Astrocyte of the hippocampus (primary cell): ENCODE results near the gene NCK2.
A peak's percentile ranks its signal among the peaks of the same experiment; 100 is the strongest.

Source experiments
- DNase-seq: peaks from one replicate; pipeline ENCODE4 v3.0.0; 2011; ENCODE audit warnings: low read depth, low spot score

The NCK2 gene

DNA sequence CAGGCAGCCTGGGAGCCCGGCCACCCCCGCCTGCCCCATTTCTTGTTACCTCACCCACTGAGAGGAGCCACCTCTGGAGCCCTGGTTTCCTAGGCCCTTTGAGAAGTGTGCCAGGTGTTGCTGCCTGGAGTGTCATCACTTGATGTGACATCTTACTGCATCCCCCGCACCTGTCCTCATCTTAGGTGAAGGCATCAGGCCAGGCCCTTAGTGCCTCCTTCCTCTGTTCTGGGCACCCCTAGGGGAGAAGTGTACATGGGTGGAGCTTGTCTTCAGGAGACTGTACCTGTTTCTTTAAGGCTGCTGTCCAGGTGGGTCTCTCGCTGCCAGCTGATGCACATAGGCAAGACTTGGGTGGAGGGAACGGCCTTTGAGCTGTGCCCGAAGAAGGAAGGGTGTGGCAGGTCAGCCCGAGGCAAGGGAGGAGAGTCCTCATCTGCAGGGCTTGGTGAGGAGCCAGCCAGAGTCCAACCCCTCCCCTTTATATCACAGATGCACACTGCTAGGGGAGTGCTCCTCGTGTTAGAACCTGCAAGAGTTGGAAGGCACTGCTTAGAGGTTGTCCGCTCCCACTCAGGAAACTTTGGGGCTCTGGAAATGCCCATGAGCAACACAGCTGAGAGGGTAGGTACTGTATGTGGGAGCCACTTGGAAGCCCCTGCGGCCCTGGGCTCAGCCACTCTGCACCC, 45.9 kb downstream of the NCK2 start:
- DNase-seq = no peak

DNA sequence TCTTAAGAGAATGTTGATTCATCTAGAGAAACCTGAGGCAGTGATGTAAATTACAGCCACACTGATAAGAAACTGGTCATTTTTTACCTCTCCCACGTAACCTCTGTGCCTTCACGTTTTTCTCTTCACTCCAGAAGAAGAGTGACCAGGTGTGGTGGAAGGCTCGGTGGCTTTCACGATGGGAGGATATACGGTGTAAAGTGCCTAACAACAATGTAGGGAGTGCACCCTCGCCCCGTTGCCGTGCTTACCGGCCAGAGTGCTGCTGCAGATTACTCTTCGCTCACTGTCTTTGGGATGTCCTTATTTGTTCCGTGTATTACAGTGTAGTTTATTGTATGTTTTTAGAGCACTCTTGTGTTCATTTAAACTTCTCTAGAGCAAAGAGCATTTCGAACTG, 46.5 kb downstream of the NCK2 start:
- no peak for DNase-seq

DNA sequence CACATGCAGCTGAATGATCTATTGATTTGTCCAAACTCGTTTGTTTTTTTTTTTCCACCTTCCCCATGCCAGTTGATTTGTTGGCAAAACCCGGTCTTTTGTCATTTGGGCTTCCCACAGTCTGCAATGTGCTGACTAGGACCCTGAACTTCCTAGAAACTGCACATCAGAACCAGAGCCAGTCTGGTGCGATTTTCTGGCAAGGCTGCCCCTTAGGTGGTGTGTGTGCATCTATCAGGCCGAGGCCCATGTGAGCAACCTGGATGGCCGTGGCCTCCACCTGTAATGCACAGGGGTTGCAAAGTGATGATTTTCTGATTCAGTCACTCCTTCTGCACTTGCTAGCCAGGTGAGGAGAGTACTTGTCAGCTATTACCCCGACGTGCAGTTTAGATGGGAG, 47.8 kb downstream of the NCK2 start:
- DNase-seq = no peak

DNA sequence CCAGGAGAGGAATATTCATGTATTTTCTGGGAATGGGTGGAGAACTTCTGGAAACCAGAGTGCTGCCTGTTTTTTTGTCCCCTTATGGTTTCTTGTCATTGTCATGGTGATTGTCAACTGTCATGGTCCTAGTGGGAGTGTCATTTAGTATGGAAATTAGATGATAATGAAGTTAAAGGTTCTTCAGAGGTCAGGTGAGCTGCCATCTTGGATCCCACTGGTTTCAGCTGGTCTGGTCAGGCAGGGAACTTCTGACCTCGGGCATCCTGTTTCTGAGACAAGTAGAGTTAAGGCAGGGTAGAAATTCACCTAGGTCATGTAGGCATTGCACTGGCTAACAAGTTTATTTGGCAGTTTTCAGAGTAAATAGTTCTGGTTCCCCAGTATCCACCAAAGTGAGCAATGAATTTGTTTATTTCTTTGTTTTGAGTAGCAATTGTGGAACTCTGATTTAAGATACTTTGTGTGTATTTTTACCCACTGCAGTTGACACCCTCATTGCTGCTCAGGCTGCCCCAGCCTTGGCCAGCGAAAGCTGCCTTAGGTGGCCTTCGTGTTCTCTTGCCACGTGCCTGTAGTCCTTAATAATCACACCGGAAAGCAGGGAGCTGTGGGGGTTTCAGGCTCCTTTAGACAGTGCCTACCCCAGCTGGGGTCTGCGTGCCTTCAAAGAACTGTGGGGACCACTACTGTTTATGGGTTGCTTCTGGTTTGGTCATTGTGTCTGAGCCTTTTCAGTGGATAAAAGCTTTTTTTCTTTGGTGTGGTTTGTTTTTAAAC, 48.7 kb downstream of the NCK2 start:
- DNase-seq = no peak

DNA sequence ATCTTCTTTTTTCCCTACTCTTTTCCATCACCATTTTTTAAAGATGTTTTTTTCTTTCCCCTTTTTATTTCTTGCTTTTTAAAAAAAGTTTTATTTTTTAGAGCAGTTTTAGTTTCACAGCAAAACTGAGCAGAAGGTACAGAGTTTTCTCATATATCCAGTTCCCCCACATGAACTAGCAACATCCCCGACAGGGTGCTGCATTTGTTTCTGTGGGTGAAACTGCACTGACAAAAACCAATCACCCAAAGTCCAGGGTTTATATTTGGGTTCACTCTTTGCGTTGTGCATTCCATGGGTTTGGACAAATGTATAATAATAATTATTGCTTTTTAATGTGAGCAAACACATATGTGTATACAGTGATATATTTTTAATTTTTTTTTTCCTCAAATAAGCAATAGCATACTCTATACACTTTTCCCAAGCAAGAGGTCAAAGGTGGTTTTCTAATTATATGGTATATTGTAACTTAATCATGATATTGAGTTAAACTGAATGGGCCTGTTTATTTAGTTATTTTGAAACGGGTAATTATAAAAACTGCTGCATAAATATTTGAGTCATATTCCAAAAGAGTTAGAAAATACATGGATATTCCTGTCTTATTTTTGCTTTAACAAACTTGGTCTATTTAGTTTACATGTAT, 50.3 kb downstream of the NCK2 start:
- DNase-seq = no peak

DNA sequence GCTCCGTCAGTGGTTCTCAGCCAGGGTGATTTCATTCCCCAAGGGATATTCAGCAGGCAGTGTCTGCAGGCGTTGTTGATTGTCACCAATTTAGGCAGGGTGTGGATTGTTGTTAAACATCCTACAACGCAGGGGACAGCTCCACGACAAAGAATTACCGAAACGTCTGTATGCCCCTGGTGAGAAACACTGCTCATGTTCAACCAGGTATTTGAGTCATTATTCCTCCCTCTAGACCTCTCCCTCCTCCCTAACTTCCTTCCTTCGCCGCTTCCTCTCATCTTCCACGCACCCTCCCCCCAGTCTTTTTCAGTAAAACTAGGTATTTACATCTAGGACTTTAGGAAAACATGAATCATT, 50.8 kb downstream of the NCK2 start:
- DNase-seq = no peak

DNA sequence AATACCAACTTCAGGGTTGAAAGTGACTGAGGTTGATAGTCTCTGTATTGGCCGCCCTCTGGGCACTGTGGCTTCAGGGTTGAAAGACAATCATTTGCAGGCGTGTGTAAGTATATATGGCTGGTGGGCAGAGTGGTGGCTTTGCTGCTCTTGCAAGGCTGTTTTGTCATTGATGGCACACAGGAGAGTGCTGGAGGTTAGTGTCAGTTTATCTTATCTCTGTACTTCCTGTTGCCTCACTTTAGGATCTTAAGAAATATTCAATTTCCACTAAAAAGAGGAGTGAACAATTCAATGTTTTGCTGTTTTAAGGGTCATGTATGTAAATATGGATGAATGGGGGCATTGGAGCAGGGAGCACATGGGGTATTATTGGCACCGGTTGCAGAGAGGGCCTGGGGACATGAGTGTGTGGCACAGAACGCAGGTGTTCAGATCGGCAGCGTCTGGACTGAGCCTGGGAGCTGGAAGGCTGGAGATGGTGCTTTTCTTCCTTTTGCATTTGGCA, 51.5 kb downstream of the NCK2 start:
- no peak for DNase-seq

DNA sequence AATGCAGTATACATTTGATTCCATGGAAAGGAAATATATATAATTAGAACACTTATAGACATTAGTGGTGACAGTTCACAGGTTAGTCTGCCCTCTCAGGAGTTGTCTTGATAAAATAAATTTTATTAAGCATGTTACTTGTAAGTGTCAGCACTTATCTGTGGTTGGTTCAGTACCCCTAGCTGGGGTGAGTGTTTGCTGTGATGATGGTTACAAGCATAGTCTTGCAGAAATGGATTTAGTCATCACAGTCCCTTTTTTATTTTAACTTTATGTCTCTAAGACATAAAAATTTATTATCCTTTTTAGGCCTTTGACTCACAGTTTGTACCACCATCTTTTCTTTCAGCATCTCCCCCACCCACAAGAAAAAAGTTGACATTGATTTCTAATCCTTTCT, 52.1 kb downstream of the NCK2 start:
- DNase-seq = no peak

DNA sequence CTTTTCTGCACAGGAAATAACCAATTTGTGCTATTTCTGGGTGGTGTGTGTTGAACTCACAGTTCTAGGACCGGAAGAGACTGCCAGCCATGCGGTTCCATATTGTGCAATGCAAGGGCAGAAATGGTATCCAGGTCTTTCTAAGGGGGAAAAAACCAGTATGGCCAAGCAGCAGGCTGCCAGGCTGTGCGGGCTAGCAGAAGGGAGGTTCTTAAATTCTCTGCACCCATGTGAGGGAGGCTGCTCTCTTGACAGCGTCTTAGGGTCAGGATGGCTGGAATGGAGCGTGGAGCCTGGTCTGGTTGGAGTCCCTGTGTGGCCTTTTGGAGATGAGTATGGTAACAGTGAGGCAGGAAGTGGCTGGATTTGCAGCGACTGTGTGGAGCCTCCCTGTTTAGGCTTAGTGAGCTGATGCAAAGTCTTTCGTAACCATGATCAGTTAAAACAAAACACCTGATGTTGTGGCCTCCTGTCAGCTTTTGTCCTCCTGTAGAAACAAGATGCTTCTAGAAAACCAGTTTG, 52.6 kb downstream of the NCK2 start:
- no peak for DNase-seq

DNA sequence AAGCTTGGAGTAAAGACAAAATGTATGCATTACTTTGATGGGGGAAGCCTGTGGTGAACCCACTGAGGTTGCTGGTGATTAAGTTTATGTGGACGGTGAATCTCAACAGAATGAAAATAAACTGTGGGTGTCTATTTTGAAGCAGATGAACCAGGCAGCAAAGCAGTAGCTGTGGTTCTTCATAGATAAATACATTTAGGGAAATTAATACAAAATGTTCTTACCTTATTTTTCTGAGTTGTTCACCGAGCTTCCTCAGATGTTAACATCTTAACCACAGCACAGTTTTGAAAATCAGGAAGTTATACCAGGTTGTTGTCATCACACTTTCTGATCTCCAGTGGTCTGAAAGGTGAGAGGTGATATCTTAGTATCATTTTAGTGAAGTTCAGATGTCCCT, 53.9 kb downstream of the NCK2 start:
- no peak for DNase-seq

DNA sequence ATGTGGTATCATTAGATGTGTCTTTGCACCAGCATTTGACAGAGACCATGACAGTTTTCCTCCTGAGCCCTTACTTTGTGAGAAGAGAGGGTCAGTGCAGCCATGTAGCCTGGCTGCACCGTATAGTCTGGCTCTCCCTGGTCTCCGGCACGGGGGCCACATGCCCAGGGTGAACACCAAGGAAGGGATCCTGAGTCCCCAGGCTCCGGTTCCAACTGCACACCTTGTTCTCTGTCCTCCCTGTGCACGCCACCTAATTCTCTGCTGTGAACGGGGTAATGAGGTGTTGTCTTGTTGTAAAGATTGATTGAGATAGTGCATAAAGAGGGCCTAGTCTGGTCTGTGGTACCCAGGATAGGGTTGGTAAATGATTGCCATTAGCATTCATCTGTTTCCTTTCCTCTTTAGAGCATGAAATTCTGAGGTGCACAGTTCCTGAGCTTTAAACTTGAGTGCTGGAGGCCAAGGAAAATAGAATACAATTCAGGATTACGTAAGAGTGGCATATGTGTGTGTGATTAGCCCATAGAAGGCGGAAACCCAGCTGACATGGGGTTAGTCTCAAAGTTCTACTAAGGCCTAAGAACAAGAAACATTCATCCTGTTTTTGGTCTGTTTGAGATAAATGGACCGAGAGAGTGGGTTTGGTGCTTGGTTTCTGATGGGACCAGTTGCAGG, 55.5 kb downstream of the NCK2 start:
- no peak for DNase-seq

DNA sequence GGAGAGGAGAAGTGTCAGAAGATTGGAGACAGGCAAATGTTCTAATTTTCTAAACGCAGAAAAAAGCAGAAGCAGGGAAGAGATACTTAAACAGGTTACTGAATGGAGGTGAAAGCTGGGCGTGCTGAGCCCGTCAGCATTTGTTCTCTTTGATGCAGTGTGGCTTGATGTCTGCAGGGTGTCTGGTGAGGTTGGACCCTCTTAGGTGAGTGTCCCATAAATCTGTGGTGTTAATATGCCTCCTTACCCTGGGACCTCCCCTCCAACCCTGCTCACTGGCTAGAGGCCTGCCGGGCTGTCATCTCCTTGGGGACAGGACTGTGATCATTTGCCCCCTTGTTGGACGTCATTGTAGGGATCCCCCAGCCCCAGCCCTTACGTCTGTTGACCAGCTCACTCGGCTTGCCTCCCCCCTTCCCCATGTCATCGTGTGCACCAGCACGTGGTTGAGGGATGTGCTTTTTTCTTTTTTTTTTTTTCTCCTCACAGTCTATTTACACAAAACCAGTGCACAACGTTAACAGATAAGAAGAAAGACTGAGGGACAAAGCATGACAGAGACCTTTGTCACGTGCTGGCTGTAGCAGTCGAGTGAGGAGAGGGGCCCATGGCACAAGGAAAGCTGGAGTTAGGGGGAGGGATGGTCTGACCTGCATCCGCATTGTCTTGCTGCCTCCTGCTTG, 56.4 kb downstream of the NCK2 start:
- DNase-seq = no peak

DNA sequence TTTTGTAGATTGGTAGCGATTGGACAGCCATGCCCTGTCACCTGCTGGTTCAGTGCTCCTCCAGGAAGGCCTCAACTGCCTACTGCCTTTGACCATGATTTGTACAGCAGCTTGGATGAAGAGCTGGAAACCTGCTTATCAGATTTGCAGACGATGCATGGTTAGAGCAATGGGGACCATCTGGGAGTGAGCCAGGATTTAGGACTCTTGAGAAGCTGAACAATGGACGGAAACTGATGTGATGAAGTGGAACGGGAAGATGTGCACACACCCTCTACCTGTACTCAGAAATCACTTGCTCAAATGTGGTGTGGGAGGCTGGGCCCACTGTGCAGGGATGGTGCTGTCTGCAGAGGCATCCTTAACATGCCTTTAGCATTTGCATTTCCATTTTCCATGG, 57.2 kb downstream of the NCK2 start:
- DNase-seq = no peak

DNA sequence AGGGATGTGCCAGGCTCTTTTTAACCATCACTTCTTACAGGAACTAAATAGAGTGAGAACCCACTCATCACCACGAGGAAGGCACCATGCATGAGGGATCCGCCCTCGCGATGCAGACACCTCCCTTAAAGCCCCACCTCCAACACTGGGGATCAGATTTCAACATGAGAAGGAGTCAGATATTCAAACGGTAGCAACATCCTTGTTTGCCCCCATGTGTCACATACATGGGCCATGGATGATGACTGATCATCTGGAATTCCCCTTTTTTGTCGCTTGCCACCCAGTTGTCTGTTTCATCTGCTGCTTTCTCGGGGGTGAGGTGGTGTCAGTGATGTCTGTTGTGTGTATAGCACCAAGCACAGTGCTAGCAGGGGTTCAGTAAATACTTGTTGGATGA, 57.9 kb downstream of the NCK2 start:
- no peak for DNase-seq

DNA sequence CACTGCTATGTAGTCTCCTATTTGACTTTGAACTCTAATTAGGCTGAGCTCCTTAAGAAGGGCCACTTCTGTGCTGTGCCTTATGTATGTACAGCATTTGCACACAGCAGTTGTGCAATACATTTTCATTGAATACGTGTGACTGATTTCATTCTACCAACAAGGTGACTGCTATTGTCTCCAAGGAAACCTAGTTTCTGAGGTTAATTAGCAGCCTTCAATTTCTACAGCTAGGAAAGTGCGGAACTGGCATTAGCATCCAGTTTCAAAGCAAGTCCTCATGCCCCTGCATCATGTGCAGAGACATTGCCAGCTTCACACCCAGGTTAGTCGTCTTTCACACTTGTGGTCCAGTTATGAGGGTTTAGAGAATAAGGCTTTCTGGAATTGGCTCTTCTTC, 58.6 kb downstream of the NCK2 start:
- no peak for DNase-seq

DNA sequence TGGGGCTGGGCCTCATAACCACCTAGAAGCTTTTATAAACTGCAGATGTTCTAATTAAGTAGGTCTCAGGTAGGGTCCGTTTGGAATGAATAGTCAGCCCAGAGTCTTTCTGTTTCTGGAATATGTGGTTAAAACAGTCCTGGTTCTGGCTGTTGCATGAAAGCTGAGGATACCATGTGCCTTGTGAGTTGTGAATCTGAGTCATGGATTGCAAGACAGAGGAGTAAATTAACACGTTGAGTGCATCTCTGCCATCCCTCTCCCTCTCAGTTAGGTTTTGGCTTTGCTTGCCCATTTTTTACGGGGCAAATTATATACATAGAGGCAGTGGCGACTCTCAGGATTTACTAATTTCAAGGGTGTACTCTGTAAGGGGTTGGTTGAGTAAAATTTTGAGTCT, 59.1 kb downstream of the NCK2 start:
- no peak for DNase-seq

DNA sequence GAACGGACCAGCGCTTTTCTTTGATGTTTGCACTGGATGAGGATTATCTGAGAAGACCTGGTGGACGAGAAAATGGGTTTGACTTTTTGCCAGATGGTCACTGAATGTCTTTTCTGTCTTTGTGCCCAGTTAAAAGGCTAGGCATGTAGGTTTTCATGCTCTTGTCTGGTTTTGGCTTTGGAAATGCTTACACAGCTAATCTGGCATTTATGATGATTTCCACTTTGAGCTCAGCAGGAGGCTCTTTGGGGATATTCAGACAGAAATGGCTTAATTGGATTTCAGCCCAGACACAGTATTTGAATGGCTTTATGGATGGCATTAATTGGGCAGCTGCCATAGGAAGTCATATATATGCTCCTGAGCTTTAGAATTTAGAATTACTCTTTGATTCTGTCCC, 59.6 kb downstream of the NCK2 start:
- DNase-seq = peak; percentile 61

DNA sequence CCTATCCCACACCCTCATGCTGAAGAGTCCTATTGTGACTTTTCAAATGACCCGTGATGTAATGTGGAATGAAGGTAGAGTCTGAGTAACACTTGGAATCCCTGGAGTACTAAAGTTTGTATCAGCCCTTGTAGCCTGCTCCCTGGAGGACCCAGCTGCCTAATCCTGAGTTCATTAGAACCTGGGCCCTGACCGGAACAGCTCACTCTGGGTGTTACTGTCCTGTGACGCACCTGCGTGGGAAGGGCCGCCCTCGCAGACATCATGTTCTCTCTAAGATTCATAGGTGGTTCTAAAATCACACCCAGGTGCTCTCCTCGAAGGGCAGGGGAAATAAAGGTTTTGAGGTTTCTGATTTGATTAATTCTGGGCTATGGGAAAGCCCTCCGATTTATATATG, 62.3 kb downstream of the NCK2 start:
- no peak for DNase-seq

DNA sequence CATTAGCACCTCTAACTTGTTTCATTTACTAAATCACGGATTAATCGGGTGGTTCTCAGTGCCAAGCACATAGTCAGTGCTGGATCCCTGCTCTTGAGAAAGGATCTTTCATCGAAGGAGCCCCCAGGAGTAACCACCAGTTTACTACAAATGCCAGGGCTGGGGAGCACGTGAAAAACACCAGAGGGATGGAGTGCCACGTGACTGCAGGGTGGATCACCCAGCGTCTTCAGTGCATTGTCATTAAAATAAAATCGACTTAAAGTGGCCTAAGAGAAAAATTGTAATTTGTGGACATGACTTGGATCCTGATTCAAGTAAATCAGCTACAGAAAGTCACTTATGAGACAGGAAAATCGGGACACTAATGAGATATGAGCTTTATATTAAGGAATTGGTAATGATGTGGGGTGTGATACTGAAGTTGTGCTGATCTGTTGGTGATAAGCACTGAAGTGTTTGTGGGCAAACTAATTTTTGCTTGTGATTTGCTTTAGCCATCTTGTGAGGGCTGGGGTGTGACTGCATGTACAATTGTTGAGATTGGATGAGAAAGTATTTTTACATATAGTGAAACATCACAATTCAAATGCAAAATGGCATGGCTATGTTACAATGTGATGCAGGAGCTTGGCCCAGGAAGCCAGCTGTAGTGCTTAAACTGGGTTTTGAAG, 63.8 kb downstream of the NCK2 start:
- no peak for DNase-seq

DNA sequence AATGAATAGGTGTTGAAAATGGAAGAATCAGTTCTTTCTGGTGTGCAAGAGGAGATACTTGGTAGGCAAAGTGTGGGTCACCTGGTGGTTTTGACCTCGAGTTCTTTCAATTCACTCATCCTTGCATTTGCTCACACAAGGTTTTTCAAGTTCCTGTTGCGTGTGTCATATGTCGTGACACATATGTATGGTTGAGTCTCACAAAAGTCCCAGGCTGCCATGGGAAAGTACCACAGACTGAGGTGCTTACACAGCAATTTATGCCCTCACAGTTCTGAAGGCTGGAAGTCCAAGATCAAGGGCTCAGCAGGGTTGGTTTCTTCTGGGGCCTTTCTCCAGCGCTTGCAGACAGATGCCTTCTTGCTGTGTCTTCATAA, 64.4 kb downstream of the NCK2 start:
- DNase-seq = no peak

DNA sequence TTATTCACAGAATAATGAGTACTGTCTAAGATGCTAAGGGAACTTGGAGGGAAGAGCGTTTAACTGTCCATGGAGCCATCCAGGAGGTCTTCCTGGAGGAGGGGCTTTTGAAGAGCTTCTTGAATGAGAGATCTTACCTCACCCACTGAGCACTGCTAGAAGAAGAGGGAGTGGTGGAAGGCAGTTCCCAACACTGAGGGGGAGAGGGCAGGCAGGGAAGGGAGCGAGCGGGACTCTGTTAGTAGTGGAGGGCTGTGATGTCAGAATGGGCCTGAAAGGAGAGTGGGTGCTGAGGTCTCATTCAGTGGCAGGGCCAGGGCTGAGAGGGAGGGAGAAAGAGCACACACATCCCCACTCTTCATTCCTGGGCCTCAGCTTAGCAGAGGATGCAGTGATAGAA, 65.0 kb downstream of the NCK2 start:
- DNase-seq = no peak
